Transverse colon (tissue), 4 donors: ENCODE measurements around the gene OSBPL6. TPM values are rescaled to one million over a fixed set of nuclear protein-coding genes. Genes with fewer than 3 reads are reported as not detected.

Source experiments
- DNase-seq: peaks from one replicate; pipeline ENCODE4 v3.0.0-alpha.2; 2019
- H3K27ac ChIP-seq, 4 donors: fragments of 200-600 bp; sonication (generic); 2 replicates each; pipeline ENCODE4 v1.5.1; 2016 to 2018; ENCODE audit warnings: inconsistent platforms in 4 of 4
- H3K27me3 ChIP-seq: fragments of 200-600 bp; sonication (generic); 2 replicates; pipeline ENCODE4 v1.5.1; 2017; ENCODE audit warnings: inconsistent platforms
- H3K36me3 ChIP-seq, 4 donors: fragments of 200-600 bp; sonication (generic); 2 replicates each; pipeline ENCODE4 v1.5.1; 2017 to 2019; ENCODE audit warnings: inconsistent platforms in 4 of 4
- H3K4me1 ChIP-seq, 4 donors: fragments of 200-600 bp; sonication (generic); 2 replicates each; pipeline ENCODE4 v1.5.1; 2017 to 2020; ENCODE audit warnings: inconsistent platforms in 4 of 4
- H3K4me3 ChIP-seq, 4 donors: fragments of 200-600 bp; sonication (generic); 1 replicate in 1 of 4; 2 replicates in 3 of 4; pipeline versions ENCODE4 v1.5.1 to v1.6.1; 2017 to 2019; ENCODE audit warnings: inconsistent platforms in 4 of 4
- H3K9me3 ChIP-seq, 2 donors: fragments of 200-600 bp; sonication (generic); 2 replicates each; pipeline ENCODE4 v1.5.1; 2017 to 2019; ENCODE audit warnings: inconsistent platforms in 2 of 2
- CTCF ChIP-seq, 5 experiments: fragments of 200-600 bp in 3 of 5; fragments of 450-650 bp in 2 of 5; sonication (generic) in 3 of 5; IDR thresholded peaks; 1 replicate in 2 of 5; 2 replicates in 3 of 5; pipeline ENCODE4 v1.5.1; 2016 to 2017; ENCODE audit warnings: antibody characterized with exemption in 5 of 5, inconsistent platforms in 3 of 5, mild to moderate bottlenecking in 2 of 5, moderate library complexity in 1 of 5
- EP300 ChIP-seq: sonication (generic); formaldehyde crosslinking; IDR thresholded peaks from one replicate; pipeline ENCODE4 v1.6.1; 2017; ENCODE audit warnings: antibody characterized with exemption, low read depth
- POLR2A ChIP-seq: fragments of 450-650 bp; IDR thresholded peaks from one replicate; pipeline ENCODE4 v1.6.1; 2016; ENCODE audit warnings: antibody characterized with exemption, mild to moderate bottlenecking, moderate library complexity
- POLR2AphosphoS5 ChIP-seq, 3 donors: sonication (generic); formaldehyde crosslinking; IDR thresholded peaks; one replicate each; pipeline ENCODE4 v1.6.1; 2016; ENCODE audit warnings: antibody characterized with exemption in 3 of 3
- WGBS, 2 donors: methylation state at CpG; one replicate each; pipeline ENCODE4 v1.1.5; 2018; ENCODE audit warnings: low coverage in 1 of 2; 5-methylcytosine and 5-hydroxymethylcytosine counted together
- in situ Hi-C, 4 donors: fragments of 200-750 bp; cut with MboI; loops; one replicate each; pipeline versions ENCODE4 v1.15.0 to v1.15.1; 2017; ENCODE audit warnings: low sequenced_read_pairs in 3 of 4, low pct_ligation_motif_present in 1 of 4, low pct_unique_long_range_greater_than_20kb in 1 of 4
- intact Hi-C: fragments of 100-400 bp; cut with DNase I; formaldehyde crosslinking; loops from one replicate; pipeline ENCODE4 v1.15.1; 2023; ENCODE audit warnings: low total_unique reads
- total RNA-seq, 4 donors: library from RNA; depleted of rRNA; stranded (reverse); fragments of >200 nt; gene quantifications; one replicate each; pipeline ENCODE4 v1.1.0, GENCODE V29; 2016

Gene OSBPL6
- total RNA-seq, 4 donors from 2014 or later, result 0.95 to 4.0 (median 2.5) TPM

GRCh38 chr2:178380763-178381162 is 186.5 kb downstream of the OSBPL6 start:
- H3K4me1 ChIP-seq, result no peaks in the 10 kb centered on the region
- intact Hi-C loops (no loop called here), in situ Hi-C loops (no loop called here)
- TF ChIP-seq POLR2A (no peak), CTCF (IDR thresholded peaks at IDR 0.05) (no peak), POLR2AphosphoS5 (IDR thresholded peaks at IDR 0.05) (no peak), EP300 (no peak)
- WGBS, 2 donors, result 69 to 82% methylated on average over 1 of the region's 1 CpG
- no peaks in the 10 kb centered on the region for H3K9me3 ChIP-seq
- no peak overlapping the region for H3K27ac ChIP-seq
- H3K4me3 ChIP-seq, result no peak overlapping the region
- no peaks in the 10 kb centered on the region for H3K27me3 ChIP-seq
- H3K36me3 ChIP-seq, result no peaks in the 10 kb centered on the region
- no peak for DNase-seq

GRCh38 chr2:178383718-178384117 is 189.4 kb downstream of the OSBPL6 start:
- in situ Hi-C loops (no loop called here), intact Hi-C loops (no loop called here)
- no peaks in the 10 kb centered on the region for H3K9me3 ChIP-seq
- H3K27ac ChIP-seq, result no peak overlapping the region
- H3K4me3 ChIP-seq, result no peak overlapping the region
- no peaks in the 10 kb centered on the region for H3K27me3 ChIP-seq
- DNase-seq, result no peak
- TF ChIP-seq CTCF (IDR thresholded peaks at IDR 0.05), result no peak
- no peak for TF ChIP-seq POLR2A
- no peak for TF ChIP-seq POLR2AphosphoS5 (IDR thresholded peaks at IDR 0.05)
- TF ChIP-seq EP300, result no peak
- no peaks in the 10 kb centered on the region for H3K4me1 ChIP-seq
- WGBS, 2 donors, result 91 to 92% methylated on average over 4 to 5 of the region's 5 CpGs
- H3K36me3 ChIP-seq, result no peaks in the 10 kb centered on the region

- intact Hi-C loops, result no loop called here
- Histone ChIP-seq H3K4me3 (no peak overlapping the region), H3K27me3 (no peaks in the 10 kb centered on the region), H3K4me1 (no peaks in the 10 kb centered on the region), H3K9me3 (no peaks in the 10 kb centered on the region), H3K27ac (no peak overlapping the region), H3K36me3 (no peaks in the 10 kb centered on the region)
- no peak for DNase-seq
- in situ Hi-C loops, result no loop called here
- no peak for TF ChIP-seq CTCF (IDR thresholded peaks at IDR 0.05)
- no peak for TF ChIP-seq POLR2A
- TF ChIP-seq POLR2AphosphoS5 (IDR thresholded peaks at IDR 0.05), result no peak
- TF ChIP-seq EP300, result no peak
- 11 to 67% methylated on average over 1 to 4 of the region's 4 CpGs for WGBS, 2 donors
Observed at GRCh38 chr2:178385595-178386148, 191.4 kb downstream of the OSBPL6 start.

GRCh38 chr2:178386986-178387597 is 192.8 kb downstream of the OSBPL6 start:
- WGBS, 2 donors, result 58 to 75% methylated on average over 1 of the region's 1 CpG

More at GRCh38 chr2:178386986-178387597, 192.8 kb downstream of the OSBPL6 start:
- H3K4me3 ChIP-seq, result no peak overlapping the region
- H3K4me1 ChIP-seq, result no peaks in the 10 kb centered on the region
- TF ChIP-seq POLR2AphosphoS5 (IDR thresholded peaks at IDR 0.05), result no peak
- TF ChIP-seq POLR2A, result no peak
- no peak for TF ChIP-seq CTCF (IDR thresholded peaks at IDR 0.05)
- no peak for TF ChIP-seq EP300
- intact Hi-C loops (no loop called here), in situ Hi-C loops (no loop called here)
- H3K27me3 ChIP-seq, result no peaks in the 10 kb centered on the region
- DNase-seq, result no peak
- H3K27ac ChIP-seq, result no peak overlapping the region
- H3K36me3 ChIP-seq, result no peaks in the 10 kb centered on the region
- no peaks in the 10 kb centered on the region for H3K9me3 ChIP-seq
